ENCODE data around the gene SWI5.
"Not testable (repeated sequence)": the region's sequence is repeated elsewhere in the genome, so short reads cannot be mapped to it uniquely, and the experiment has no call there.

Gene SWI5

DNA sequence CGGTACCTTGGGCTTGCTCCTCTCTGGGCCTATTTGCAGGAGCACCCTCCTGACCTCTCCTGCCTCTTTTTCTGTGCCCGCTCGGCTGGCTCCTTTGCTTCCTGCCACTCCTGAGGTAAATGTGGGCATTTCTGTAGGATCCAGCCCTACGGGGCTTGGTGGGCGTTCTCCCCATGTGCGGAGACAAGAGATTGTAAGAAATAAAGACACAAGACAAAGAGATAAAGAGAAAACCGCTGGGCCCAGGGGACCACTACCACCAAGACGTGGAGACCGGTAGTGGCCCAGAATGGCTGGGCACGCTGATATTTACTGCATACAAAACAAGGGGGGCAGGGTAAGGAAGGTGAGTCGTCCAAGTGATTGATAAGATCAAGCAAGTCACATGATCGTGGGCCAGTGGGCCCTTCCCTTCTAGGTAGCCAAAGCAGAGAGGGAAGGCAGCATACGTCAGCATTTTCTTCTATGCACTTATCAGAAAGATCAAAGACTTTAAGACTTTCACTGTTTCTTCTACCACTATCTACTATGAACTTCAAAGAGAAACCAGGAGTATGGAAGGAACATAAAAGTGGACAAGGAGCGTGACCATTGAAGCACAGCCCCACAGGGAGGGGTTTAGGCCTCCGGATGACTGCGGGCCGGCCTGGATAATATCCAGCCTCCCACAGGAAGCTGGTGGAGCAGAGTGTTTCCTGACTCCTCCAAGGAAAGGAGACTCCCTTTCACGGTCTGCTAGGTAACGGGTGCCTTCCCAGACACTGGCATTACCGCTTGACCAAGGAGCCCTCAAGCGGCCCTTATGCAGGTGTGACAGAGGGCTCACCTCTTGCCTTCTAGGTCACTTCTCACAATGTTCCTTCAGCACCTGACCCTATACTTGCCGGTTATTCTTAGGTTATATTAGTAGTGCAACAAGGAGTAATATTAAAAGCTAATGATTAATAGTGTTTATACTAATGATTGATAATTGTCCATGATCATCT, 3.3 kb downstream of the SWI5 start:
- not testable (repeated sequence) for DNase-seq

DNA sequence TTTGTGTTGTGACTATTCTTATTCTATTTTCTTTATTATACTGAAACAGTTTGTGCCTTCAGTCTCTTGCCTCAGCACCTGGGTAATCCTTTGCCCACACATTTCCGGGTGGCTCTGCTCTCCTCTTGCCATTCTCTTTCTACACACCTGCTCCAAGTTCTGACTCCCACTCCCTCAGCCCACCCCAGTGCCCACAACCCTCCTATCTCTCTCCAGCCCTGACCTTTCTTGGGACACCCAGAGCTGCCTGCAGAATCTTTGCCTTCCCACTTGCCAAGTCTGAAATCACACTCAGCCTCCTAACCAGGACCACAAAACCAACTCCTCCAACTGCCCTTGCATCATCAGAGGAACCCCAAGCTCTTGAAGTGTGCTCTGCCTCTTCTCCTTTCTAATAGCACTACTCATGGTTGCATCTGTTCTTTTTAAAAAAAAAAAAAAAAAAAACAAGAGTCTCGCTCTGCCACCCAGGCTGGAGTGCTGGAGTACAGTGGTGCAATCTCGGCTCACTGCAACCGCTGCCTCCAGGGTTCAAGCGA, 4.1 kb downstream of the SWI5 start:
- DNase-seq: no peak

DNA sequence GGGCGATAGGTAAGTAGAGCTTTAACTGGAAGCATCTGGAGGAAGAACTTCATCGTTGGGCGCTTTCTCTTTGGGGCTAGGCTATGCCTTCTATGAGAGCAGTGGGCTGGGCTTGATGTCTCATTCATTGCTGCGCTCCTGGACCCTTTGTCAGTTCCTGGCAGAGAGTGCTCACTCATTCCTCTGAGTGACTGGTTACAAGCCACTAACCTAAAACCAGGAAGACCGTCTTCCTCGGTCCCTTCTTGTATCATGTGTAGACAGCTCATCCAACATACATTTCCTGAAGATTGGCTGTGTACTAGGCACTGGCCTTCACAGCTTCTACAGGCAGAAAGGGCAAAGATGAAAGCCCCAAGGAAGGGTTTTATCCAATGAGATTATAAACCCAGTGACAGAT, 6.4 kb downstream of the SWI5 start:
- no peak for DNase-seq

DNA sequence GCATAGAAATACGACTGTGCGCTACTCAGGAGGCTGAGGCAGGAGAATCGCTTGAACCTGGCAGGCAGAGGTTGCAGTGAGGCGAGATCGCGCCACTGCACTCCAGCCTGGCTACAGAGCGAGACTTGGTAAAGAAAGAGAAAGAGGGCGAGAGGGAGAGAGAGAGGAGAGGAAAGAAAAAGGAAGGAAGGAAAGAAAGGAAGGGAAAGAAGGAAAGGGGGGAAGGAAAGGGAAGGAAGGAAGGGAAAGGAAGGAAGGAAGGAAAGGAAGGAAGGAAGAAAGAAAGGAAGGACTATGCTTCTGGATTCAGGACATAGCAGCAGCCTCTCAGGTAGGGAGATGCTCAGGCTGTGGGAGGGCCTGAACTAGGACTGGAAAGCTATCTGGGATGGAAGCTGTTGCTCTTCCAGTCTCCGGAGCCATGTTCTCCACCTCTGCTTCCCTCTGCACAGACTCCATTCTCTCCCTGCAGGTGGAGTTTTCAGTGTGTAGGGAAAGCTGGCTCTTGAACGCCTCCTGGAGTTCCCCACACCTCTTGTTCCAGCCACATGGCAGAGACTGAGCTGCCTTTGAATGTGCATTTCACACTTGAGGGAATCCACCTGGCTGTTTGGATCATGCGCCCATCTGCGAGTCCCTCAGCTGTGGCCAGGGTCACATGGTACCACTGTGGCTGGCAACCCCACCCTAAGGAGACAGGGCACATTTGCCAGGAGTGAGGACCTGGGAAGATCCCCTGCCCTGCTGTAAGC, 9.1 kb downstream of the SWI5 start:
- no peak for DNase-seq

DNA sequence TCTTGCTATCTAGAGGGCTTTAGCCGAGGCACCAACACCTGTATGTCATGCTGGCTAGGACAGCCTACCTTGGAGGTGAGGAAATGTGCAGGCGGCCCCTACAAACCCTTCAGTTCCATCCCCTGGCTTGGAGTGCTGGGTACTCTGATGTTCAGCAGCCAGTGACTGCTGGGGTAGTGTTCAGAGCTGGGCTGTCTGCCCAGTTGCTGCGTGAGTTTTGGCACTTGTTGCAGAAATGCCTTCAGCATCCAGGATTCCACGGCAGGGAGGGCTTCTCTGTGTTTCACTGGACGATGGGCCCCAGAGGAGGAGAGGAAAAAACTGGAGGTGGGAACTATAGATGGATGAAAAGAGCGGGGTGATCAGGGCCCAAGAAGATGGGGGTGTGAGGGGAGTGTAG, 10.4 kb downstream of the SWI5 start:
- DNase-seq: no peak

DNA sequence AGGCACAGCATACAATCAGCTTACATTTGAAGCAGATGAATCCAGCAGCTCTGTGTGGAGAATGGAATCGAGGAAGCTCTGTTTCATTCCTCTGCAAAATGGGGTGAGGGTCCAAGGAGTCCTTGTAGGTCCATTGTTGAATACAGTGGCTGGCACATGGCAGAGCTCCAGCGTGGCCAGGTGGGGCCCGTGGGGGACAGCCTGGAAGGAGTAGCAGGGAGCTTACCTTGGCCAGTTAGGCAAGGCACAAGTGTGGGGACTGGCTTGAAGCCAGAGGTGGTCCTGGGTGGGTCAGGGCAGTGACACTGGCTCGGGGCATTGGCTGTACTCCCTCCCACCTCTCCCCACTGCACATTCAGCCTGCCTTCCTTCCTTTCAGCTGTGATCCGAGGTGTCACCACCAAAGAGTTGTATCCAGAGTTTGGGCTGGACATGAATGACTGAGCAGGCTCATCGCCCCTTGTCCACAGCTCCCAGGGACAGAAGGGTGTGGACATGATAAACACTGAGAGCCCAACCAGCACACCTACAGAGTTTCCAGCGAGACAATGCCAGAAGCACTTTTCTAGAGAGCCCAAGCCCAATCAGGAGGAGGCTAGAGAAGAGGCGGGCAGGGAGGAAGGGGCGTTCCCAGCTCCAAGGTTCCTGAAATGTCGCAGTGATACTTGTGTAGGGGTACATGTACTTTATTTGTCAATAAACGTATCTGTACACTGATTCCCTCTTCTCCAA, 12.4 kb downstream of the SWI5 start:
- DNase-seq: no peak

DNA sequence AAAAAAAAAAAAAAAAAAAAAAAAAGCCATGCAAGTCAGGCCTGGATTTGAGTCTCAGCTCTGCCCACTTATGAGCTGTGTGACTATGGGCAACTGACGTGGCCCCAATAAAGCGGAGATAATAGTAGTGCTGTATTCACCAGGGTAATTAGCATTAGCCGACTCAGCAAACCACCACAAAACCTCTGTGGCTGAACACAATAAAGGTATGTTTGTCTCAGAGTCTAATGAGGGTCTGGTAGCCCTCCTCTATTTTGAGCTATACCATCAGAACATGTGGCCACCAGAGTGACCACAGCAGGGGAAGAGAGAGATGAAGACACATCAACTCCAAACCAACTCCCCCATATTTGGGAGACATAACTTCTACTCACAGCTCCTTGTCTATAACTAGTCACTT, 15.9 kb downstream of the SWI5 start:
- no peak for DNase-seq

DNA sequence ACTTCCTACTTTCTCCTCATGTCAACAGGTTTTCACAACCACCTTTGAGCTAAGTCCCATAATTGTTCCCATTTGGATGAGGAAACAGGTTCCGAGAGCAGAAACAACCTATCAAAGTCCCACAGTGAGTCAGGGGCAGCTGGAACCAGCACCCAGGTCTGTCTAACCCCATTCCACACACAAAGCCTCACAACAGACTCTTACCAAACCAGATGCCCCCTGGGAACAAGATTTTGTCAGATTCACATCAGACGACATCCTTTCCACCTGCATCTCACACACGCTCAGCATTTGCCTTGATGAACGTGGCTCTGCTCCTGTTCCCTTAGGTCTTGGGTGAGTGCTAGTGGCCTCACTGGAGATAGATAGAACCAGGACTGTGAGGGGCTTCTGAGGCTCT, 17.0 kb downstream of the SWI5 start:
- no peak for DNase-seq

DNA sequence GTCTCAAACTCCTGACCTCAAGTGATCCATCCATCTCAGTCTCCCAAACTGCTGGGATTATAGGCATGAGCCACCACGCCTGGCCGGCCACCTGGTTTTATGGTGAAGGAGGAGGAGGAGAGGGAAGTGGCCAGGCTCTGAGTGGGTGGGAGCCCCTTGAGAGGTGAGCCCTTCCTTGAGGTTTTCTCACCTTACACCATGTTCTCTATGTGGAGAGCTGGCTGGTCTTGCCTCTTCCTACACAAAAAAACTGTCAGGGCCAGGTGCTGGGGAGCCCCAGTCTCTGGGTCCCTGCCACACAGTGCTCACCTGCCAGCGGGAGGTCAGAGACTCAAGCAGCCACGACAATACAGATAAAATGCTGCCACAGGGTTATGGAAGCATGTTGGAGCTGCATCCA, 18.1 kb downstream of the SWI5 start:
- no peak for DNase-seq

DNA sequence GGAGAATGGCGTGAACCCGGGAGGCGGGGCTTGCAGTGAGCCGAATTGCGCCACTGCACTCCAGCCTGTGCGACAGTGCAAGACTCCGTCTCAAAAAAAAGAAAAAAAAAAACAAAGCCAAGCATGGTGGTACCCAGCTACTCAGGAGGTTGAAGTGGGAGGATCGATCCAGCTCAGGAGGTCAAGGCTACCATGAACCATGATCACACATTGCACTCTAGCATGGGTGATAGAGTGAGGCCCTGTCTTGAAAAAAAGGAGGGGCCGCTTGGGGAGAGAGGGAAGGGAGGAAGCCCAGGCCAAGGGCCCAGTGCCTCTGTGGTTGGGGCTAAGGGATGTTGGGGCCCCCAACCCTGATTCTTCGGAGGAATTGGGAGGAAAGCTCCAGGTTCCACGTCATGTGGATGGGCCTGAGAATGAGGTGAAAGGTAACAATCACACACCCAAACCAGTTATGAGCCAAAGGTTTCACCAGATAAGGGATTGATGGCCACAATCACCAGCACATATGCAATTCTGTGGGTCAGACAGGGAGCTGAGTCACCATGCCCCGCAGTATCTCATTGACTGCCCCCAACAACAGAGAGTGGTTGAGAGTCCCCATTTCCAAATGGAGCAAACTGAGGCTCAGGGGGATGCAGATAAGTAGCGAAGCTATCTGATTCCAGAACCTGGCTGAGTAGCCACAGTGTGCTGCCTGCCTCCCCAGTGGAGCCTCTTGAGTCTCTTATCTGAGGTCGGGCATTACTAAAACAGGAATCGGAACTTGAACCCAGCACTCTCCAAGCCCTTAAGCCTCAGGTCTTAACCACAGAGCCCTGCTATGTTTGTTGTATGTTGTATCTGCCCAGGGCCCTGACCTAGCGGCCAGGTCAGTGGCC, 20.5 kb downstream of the SWI5 start:
- DNase-seq: no peak

DNA sequence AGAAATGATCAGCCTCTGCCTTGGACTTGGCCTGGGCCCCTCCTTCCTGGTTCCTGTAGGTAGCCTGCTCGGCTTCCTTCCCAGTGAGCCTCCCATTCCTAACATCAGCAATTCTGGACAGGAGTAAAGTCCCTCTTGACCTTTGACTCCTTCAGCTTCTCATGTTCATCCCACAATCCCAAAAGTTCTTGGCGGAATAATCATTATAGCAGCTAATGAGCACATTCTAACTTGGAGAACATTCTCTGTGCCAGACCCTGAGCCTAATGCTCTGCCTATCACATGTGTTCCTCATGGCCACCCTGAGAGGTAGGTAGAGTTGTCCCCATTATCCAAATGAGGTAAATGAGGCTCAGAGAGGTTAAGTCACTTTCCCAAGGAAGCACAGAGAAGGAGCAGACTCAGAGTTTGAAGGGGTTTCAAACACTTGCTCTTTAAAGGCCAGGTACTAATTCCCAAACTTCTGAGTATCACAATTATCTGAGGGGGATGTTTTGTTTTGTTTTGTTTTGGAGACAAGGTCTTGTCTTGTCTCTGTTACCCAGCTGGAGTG, 21.2 kb downstream of the SWI5 start:
- DNase-seq: no peak

DNA sequence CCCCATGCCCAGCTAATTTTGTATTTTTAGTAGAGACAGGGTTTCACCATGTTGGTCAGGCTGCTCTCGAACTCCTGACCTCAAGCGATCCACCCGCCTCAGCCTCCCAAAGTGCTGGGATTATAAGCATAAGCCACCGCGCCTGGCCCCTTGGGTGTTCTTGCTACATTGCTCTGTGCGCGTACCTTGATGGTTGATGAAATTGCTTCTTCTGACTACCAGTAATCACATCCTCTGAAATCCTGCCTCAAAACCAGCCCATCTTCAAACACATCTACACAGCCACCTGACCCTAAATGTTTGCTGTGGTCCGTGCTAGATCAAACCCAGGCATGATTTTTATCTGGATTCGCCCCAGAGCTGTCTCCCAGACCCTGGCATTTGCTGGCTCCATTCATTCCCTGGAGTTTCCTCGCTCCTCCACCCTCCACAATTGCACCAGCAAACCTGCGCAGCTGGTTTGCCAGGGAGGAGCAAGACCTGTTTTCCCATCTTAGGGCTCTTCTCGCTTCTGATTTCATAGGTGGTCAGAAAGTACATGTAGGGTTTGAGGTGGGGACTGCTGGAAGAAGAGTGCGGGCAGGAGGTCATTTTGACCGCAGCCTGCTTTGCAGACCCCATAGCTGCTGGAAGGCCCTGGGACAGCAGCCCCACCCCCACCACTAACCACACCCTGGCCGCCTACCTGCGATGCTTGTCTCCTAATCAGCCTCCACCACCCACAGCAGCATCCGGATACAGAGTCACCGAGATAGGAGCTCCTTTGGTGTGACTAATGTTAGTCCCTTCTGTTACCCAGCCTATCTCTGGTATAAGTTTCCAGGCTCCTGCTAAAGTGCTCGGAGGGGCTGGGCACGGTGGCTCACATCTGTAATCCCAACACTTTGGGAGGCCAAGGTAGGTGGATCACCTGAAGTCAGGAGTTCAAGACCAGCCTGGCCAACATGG, 22.7 kb downstream of the SWI5 start:
- no peak for DNase-seq

DNA sequence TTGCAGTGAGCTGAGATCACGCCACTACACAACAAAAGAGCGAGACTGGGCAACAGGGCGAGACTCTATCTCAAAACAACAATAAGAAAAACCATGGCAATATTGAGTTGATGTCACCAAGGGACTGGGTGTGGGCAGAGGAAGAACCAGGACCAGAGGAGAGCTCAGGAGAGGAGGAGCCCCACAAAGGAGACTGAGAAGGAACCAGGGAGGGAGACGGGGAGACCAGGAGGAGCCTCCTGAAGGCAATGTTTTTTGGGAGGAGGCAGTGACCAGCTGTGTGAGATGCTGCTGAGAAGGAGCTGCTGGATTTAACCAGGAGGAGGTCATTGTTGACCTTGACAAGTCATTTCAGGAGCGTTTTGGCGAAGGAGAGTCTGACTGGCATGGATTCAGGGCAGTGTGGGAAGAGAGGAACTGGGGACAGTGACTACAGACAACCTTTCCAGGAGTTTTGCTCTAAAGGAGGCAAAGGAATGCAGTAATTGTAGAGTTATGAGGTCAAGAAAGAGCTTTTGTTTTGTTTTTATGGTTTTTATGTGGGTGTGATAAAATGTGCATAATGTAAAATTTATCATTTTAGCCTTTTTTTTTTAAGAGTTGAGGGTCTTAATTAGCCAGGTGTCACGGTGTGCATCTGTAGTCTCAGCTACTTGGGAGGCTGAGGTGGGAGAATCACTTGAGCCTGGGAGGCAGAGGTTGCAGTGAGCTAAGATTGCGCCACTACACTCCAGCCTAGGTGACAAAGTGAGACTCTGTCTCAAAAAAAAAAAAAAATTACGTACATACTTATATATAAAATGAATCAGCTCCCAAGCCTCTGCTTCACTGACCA, 28.3 kb downstream of the SWI5 start:
- no peak for DNase-seq

DNA sequence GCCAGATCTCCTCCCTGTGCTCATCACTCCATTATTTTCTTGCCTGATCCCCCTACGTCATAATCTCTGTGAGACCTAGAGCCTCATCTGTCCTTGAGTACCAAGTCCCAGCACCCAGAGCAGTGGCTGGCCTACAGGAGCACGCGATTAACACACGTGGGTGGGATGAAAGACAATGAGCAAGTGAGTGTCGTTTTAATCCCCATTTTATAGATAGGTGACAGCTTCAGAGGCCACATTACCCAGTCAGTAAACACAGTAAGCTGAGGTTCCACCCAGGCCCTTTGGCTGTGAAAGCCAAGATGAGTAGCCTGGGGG, 28.9 kb downstream of the SWI5 start:
- no peak for DNase-seq

DNA sequence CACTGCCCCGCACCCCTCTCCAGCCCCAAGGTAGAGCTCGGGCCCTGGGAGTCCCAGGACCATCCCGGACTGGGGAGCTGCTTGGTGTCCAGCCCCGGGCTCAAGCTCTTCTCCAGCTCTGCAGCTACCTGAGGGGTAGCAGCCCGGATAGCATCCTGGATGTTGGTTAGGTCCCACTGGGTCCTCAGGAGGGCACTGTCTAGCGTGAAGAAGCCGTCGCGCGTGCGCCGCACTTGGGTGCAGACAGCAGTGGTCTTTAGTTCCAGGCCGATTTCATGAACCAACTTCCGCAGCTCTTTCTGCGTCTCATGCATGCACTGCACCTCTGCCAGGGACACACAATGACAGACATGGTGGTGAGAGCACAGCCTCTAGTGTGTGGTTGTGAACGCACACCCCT, 33.5 kb downstream of the SWI5 start:
- DNase-seq: no peak

DNA sequence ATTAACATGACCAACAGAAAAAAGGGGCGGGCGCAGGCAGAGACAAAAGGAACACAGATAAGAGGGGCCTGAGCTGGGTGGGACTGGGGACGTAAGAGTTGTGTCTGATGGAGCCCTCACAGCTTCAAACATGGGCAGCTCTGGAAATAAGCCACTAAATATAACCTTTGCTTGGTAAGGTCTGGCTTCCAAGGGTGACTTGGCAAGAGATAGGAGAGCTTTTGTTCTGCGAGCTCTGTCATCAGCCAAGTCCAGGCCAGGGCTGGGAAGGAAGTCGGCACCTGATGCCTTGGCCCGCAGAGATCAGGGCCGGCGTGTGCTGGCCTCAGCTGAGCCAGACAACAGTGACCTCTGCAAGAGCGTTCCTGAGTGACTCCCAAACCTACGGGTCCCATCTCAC, 34.4 kb downstream of the SWI5 start:
- no peak for DNase-seq

DNA sequence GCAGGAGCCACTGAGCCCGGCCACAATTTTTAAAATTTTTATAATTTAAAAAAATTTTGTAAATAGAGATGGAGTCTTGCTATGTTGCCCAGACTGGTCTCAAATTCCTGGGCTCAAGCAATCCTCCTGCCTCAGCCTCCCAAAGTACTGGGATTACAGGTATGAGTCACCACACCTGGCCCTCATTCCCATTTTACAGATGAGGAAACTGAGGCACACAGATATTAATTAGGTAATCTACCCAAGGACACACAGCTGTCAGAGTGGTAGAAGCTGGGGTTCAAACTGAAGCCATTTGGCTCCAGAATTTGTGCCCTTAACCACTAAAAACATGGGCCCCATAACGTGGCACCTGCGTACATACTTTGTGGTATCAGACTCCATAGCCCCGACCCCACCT, 38.6 kb downstream of the SWI5 start:
- DNase-seq: no peak

DNA sequence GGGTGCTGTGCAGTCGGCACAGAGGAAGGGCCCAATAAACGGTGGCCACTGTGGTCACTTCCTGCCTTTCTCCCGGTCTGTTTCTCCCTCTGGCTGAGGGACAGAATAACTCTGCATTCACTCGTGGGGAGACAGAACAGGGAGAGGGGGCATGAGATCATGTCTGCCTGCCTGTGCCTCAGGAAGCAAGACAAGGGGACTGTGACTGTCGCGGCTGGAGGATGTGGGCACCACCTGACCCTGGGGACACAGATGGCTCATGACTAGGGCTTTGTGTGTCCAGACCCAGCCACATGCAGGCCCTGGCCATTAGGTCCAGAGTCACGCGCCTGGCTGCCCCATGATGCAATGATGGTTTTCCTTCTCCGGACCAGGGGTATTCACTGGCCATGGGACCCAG, 40.3 kb downstream of the SWI5 start:
- DNase-seq: no peak

DNA sequence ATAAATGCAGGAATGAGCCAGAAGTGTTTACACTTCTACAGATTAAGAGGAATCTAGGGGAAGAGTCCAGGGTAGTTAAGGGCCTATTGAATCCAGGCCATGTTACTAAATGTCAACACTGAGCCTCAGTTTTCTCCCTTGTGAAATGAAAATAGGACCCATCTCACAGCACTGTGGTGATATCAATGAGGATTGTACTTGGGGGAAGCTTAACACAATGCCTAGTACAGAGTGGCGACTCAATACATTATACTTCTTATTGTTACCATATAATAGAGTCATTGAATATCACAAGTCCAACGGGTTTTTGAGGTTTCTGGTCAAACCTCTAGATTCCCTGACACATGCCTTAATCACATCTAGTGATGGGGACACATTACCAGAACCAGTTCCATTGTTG, 41.6 kb downstream of the SWI5 start:
- no peak for DNase-seq

DNA sequence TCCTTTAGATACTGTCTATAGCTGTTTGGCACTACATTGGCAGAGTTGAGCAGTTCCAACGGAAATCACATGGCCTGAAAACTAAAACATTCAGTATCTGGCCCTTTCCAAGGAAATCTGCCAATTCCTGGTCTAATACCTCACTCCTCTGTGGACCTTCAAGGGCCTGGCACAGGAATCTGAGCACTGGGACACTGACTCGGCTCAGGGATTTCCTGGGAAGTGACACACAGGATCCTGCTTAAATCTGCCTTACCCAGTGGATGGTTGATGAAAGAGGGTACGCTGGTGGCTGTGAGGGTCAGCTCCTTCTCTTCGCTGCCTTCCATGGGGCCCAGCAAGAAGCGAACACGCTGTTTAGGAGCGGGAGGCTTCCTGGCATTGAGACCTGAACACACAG, 45.3 kb downstream of the SWI5 start:
- no peak for DNase-seq

Data from NCI-H1930 (cell line).